ENCODE data around the gene GPR55.
A peak's percentile ranks its signal among the peaks of the same experiment; 100 is the strongest.

DNA sequence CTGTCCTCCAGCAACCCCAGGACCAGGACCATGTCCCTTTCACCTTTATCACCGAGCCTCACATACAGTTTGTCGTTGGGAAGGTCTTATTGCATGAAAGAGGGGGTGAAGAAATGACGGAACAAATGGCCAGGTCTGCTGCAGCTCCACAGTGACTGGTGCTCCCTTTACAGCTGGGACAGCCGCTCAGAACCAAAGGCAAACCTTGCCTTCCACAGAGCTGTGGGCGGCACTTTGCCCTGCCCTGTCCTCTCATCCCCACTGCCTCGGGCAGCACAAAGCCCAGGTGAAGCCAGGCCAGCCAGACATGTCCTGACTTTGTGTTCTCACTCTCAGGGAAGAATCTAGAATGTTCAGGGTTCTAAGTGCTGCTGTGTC lies 961 bp downstream of the GPR55 start:
- TF ChIP-seq, protein P1, sequence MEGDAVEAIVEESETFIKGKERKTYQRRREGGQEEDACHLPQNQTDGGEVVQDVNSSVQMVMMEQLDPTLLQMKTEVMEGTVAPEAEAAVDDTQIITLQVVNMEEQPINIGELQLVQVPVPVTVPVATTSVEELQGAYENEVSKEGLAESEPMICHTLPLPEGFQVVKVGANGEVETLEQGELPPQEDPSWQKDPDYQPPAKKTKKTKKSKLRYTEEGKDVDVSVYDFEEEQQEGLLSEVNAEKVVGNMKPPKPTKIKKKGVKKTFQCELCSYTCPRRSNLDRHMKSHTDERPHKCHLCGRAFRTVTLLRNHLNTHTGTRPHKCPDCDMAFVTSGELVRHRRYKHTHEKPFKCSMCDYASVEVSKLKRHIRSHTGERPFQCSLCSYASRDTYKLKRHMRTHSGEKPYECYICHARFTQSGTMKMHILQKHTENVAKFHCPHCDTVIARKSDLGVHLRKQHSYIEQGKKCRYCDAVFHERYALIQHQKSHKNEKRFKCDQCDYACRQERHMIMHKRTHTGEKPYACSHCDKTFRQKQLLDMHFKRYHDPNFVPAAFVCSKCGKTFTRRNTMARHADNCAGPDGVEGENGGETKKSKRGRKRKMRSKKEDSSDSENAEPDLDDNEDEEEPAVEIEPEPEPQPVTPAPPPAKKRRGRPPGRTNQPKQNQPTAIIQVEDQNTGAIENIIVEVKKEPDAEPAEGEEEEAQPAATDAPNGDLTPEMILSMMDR (IDR thresholded peaks at IDR 0.05 in 2 of 3, conservative IDR thresholded peaks at IDR 0.05 in 1 of 3; ENCODE audit: control insufficient read depth in 2 of 3, extremely low read depth in 1 of 3, insufficient read depth in 1 of 3, low read depth in 3 of 3, low read length in 3 of 3) = no peak
- TF ChIP-seq EGR1 (IDR thresholded peaks at IDR 0.05; ENCODE audit: borderline replicate concordance in 1 of 2, low read depth in 2 of 2, low read length in 2 of 2) = no peak
- TF ChIP-seq RAD21 (IDR thresholded peaks at IDR 0.05; ENCODE audit: insufficient read depth, low read depth, low read length) = no peak
- TF ChIP-seq, protein P2, sequence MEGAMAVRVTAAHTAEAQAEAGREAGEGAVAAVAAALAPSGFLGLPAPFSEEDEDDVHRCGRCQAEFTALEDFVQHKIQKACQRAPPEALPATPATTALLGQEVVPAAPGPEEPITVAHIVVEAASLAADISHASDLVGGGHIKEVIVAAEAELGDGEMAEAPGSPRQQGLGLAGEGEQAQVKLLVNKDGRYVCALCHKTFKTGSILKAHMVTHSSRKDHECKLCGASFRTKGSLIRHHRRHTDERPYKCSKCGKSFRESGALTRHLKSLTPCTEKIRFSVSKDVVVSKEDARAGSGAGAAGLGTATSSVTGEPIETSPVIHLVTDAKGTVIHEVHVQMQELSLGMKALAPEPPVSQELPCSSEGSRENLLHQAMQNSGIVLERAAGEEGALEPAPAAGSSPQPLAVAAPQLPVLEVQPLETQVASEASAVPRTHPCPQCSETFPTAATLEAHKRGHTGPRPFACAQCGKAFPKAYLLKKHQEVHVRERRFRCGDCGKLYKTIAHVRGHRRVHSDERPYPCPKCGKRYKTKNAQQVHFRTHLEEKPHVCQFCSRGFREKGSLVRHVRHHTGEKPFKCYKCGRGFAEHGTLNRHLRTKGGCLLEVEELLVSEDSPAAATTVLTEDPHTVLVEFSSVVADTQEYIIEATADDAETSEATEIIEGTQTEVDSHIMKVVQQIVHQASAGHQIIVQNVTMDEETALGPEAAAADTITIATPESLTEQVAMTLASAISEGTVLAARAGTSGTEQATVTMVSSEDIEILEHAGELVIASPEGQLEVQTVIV (IDR thresholded peaks at IDR 0.05; ENCODE audit: borderline replicate concordance, partially characterized antibody) = no peak
- TF ChIP-seq SUPT20H (IDR thresholded peaks at IDR 0.05; ENCODE audit: borderline replicate concordance, control insufficient read depth, low read depth, low read length) = no peak
- TF ChIP-seq JUND (IDR thresholded peaks at IDR 0.05; ENCODE audit: low read depth, low read length) = no peak
- no peak for TF ChIP-seq ZNF217 (IDR thresholded peaks at IDR 0.05)
- no peak for TF ChIP-seq RELA (IDR thresholded peaks at IDR 0.05; ENCODE audit: borderline replicate concordance, partially characterized antibody)
- TF ChIP-seq DPF2 (IDR thresholded peaks at IDR 0.05) = no peak
- TF ChIP-seq SIN3A (IDR thresholded peaks at IDR 0.05; ENCODE audit: low read depth, low read length) = no peak
- 0 out of 2 replicates have a peak, but pooled peaks have one; percentile 19 for TF ChIP-seq STAT3 (IDR thresholded peaks at IDR 0.05; ENCODE audit: low read depth, low read length)
